ENCODE measurements around the gene KRTAP1-1. TPM values are rescaled to one million over a fixed set of nuclear protein-coding genes. Genes with fewer than 3 reads are reported as not detected.

Gene KRTAP1-1, protein sequence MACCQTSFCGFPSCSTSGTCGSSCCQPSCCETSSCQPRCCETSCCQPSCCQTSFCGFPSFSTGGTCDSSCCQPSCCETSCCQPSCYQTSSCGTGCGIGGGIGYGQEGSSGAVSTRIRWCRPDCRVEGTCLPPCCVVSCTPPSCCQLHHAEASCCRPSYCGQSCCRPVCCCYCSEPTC
- not detected for total RNA-seq

DNA sequence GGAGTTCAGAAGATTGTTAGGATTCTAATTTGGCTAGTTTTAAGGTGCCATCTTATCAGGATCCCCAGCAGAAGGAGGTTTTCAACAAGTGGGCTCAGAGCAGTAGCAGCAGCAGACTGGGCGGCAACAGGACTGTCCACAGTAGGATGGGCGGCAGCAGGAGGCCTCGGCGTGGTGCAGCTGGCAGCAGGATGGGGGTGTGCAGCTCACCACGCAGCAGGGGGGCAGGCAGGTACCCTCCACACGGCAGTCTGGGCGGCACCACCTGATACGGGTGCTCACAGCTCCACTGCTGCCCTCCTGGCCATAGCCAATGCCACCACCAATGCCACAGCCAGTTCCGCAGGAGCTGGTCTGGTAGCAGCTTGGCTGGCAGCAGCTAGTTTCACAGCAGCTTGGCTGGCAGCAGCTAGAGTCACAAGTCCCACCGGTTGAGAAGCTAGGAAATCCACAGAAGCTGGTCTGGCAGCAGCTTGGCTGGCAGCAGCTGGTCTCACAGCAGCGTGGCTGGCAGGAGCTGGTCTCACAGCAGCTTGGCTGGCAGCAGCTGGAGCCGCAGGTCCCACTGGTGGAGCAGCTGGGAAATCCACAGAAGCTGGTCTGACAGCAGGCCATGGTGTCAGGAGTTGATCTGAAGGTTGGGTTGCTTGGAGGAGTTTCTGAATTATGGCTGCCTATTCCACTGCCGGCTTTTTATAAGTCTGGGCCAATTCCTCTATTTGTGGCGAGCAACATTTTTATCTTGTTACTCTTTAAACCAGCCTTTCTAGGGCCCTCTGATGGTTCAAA is at the start of gene KRTAP1-1:
KRTAP1-1 (minus strand) TSS at position 668 of the 789 bp plus-strand sequence; CDS start at position 615, 53 bp downstream.

DNA sequence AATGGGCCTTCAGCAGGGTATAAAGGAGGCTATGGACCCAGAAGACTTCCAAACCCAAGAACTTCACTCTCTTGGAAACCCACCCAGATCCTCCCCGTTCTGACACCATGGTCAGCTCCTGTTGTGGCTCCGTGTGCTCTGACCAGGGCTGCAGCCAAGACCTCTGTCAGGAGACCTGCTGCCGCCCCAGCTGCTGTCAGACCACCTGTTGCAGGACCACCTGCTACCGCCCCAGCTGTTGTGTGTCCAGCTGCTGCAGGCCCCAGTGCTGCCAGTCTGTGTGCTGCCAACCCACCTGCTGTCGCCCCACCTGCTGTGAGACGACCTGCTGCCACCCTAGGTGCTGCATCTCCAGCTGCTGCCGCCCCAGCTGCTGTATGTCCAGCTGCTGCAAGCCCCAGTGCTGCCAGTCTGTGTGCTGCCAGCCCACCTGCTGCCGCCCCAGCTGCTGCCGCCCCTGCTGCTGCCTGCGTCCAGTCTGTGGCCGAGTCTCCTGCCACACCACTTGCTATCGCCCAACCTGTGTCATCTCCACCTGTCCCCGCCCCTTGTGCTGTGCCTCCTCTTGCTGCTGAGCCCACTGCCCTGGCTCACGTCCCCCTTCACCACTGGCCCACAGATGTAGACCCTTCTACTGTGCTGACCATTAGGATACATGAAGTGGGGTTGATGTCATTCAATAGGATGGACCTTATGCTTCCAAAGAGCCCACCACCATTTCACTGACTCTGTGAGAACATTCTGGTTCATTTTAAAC is 43.0 kb upstream of the KRTAP1-1 start, which contains the start of gene KRTAP4-7:
KRTAP4-7 (plus strand) TSS at position 51 of the 757 bp plus-strand sequence; CDS start at position 108, 57 bp downstream.

DNA sequence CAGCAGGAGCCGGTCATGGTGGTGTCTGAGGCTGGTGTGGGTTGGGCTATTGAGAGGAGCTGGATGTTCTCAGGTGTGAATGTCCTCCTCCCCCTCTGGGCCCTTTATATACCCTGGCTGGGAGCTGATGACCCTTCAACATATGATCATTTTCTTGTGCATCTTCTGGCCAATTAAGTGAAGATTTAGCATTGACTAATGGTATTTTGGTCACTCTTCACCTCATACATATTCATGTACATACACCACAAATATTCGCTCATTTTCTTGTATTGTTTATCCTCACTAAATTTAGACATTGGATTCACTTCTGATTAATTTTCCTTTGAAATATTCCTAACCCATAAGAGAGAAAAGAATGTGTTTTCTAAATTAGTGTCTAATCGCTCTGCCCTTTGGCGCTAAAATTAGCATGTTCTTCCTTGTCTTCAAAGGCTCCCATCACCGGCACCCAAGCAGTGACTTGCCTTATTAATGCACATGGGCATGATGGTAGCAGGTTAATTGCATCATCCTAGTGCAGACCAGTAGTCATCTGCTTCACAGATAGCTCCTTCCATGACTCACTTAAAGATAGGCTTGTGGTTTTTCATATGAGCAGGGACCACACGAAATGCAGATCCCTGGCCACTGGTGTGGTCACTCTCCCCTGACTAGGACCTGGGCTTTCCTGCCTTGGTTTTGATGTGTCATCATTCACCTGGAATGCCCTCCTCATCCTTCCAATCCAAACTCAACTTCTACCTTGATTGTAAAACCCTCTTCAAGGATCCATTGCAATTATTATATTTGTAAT is 24.8 kb upstream of the KRTAP1-1 start, which contains the start of gene KRTAP2-4:
KRTAP2-4 (minus strand) TSS at position 51 of the 796 bp plus-strand sequence; CDS start at position 17, 34 bp downstream.

DNA sequence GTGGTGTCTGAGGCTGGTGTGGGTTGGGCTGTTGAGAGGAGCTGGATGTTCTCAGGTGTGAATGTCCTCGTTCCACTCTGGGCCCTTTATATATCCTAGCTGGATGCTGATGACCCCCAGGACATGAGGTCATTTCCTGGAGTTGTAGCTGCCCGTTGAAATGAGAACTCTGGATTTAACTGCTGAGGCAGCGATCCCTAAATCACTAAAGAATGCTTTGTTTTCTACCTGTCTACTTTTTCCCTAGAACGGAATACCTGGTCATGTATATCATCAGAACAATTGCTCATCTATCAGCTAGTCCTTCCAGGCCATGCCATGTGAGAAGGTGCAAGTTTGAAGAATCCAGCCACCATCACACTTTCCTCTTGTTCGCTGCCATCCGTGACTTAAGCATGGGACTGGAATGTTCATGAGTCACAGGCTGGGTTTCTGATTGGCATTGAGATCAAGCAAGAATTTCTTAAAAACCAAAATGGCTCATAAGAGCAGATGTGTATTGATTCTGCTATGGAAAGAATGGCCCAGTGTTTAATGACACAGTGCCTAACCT is 18.9 kb upstream of the KRTAP1-1 start, which contains the start of gene KRTAP2-3:
KRTAP2-3 (minus strand) TSS at position 63 of the 553 bp plus-strand sequence. CDS start 64 bp downstream, outside the sequence.

DNA sequence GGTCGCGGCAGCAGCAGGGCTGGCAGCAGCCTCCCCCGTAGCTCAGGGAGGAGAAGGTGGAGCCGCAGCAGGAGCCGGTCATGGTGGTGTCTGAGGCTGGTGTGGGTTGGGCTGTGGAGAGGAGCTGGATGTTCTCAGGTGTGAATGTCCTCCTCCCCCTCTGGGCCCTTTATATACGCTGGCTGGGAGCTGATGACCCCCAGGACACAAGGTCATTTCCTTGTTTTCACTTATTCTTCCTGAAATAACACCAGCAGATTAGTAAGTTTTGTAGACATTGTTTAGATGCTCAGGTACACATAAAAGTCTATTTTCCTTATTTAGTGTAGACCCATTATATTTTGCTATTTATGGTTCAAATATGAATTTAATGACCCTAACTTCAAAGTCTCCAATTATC is 13.9 kb upstream of the KRTAP1-1 start, which contains the start of gene KRTAP2-2:
KRTAP2-2 (minus strand) TSS at position 101 of the 400 bp plus-strand sequence; CDS start at position 82, 19 bp downstream.

DNA sequence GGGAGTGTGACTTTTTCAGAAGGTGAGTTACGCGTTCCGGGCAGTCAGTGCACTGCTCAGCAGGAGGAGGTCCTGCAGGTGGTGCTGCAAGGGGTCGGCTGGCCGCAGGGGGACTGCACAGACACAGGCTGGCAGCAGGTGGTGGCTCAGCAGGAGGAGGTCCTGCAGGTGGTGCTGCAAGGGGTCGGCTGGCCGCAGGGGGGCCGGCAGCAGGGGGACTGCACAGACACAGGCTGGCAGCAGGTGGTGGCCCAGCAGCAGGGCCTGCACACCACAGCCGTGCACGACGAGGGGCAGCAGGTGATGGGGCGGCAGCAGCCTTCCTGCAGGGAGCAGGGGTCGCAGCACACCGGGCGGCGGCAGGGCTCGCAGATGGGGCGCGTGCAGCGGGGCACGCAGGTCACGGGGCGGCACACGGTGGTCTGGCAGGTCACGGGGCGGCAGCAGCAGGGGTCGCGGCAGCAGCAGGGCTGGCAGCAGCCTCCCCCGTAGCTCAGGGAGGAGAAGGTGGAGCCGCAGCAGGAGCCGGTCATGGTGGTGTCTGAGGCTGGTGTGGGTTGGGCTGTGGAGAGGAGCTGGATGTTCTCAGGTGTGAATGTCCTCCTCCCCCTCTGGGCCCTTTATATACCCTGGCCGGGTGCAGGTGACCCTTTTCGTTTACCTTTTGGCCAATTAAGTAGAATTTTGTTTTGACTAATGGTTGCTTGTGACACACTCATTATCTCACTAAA is 5.7 kb upstream of the KRTAP1-1 start, which contains the start of gene KRTAP2-1:
KRTAP2-1 (minus strand) TSS at position 582 of the 731 bp plus-strand sequence; CDS start at position 533, 49 bp downstream.

DNA sequence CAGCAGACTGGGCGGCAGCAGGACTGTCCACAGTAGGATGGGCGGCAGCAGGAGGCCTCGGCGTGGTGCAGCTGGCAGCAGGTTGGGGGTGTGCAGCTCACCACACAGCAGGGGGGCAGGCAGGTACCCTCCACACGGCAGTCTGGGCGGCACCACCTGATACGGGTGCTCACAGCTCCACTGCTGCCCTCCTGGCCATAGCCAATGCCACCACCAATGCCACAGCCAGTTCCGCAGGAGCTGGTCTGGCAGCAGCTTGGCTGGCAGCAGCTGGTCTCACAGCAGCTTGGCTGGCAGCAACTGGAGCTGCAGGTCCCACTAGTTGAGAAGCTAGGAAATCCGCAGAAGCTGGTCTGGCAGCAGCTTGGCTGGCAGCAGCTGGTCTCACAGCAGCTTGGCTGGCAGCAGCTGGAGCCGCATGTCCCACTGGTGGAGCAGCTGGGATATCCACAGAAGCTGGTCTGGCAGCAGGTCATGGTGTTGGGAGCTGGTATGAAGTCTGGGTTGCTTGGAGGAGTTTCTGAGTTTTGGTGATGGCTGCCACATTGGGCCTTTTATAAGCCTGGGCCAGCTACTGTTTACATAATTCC is 6.8 kb downstream of the KRTAP1-1 start, which contains the start of gene KRTAP1-3:
KRTAP1-3 (minus strand) TSS at position 529 of the 590 bp plus-strand sequence; CDS start at position 476, 53 bp downstream.

DNA sequence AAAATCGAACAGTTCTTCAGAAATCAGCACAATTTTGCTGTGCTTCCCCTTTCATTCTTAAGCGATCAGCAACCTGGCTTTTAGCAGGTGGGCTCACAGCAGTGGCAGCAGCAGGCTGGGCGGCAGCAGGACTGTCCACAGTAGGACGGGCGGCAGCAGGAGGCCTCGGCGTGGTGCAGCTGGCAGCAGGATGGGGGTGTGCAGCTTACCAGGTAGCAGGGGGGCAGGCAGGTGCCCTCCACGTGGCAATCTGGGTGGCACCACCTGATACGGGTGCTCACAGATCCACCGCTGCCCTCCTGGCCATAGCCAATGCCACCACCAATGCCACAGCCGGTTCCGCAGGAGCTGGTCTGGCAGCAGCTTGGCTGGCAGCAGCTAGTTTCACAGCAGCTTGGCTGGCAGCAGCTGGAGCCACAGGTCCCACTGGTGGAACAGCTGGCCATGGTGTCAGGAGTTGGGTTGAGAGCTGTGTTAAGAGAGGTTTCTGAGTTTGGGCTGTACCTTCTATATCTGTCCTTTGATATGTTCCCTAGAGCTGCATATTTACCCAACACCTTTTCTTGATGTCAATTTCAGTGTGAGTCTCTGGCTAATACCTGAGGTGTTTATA is 11.5 kb downstream of the KRTAP1-1 start, which contains the start of gene KRTAP1-4:
KRTAP1-4 (minus strand) TSS at position 563 of the 613 bp plus-strand sequence; CDS start at position 446, 117 bp downstream.

DNA sequence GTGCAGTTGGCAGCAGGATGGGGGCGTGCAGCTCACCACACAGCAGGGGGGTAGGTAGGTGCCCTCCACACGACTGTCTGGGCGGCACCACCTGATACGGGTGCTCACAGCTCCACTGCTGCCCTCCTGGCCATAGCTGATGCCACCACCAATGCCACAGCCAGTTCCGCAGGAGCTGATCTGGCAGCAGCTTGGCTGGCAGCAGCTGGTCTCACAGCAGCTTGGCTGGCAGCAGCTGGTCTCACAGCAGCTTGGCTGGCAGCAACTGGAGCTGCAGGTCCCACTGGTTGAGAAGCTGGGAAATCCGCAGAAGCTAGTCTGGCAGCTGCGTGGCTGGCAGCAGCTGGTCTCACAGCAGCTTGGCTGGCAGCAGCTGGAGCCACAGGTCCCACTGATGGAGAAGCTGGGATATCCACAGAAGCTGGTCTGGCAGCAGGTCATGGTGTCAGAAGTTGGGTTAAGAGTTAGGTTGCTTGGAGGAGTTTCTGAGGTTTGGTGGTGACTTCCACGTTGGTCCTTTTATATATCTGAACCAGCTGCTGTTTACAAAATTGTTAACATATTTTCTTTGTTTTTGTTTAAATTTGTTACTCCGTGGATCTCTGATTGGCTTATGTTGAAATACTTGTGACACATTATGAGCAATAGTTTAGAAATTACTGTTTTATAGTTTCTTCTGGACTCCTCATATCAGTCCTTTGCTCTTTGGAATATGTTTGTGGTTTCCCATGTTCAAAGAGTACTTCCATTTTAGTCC is 14.4 kb downstream of the KRTAP1-1 start, which contains the start of gene KRTAP1-5:
KRTAP1-5 (minus strand) TSS at position 494 of the 757 bp plus-strand sequence; CDS start at position 441, 53 bp downstream.

DNA sequence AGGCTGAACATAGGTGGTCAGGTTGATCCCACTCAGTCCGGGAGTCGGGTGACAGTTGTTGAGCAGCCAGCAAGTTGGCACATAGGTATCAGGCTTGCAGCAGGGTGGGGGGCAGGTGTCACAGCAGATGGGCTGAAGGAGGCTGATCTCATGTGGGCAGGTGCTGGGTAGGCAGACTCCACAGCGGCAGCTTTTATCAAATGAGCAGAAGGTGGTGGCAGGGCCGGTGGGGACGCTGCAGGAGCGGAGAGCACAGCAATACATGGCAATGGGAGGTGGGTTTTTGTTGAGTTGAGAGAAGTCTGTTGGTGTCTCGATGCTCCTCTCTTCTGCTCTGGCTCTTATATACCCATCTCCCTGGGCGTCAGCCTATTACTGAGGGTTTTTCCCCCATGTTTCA is 32.4 kb downstream of the KRTAP1-1 start, which contains the start of gene KRTAP3-1:
KRTAP3-1 (minus strand) TSS at position 318 of the 400 bp plus-strand sequence; CDS start at position 264, 54 bp downstream.

DNA sequence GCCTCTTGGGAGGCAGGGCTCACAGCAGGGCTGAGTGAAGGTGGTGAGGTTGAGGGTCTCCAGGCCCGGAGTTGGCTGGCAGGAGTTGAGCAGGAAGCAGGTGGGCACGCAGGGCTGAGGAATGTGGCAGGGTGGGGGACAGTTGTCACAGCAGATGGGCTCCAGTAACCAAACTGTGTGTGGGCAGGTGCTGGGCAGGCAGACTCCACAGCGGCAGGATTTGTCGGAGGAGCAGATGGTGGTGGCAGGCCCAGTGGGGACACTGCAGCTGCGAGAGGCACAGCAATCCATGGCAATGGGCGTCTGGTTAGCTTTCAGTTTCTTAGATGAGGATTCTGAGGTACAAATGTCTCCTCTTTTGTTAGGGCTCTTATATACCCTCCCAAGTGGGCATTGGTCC is 41.7 kb downstream of the KRTAP1-1 start, which contains the start of gene KRTAP3-2:
KRTAP3-2 (minus strand) TSS at position 344 of the 400 bp plus-strand sequence; CDS start at position 291, 53 bp downstream.

DNA sequence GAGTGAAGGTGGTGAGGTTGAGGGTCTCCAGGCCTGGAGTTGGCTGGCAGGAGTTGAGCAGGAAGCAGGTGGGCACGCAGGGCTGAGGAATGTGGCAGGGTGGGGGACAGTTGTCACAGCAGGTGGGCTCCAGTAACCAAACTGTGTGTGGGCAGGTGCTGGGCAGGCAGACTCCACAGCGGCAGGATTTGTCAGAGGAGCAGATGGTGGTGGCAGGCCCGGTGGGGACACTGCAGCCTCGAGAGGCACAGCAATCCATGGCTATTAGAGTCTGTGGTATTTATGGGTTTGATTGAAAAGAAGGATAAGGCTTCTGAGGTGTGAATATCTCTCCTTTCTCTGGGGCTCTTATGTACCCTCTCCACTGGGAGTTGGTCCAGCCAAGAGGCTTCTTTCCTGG is 47.4 kb downstream of the KRTAP1-1 start, which contains the start of gene KRTAP3-3:
KRTAP3-3 (minus strand) TSS at position 326 of the 400 bp plus-strand sequence; CDS start at position 259, 67 bp downstream.

Small RNA genes within 50 kb of the gene (small RNA-seq; reads per million reads assigned to genes)
- not detected for gene KRTAP3-4P (ENCODE audit: low replicate concordance)

Other genes with a start within 250 kb of the KRTAP1-1 start
- not detected for gene KRT28, start 241.5 kb downstream of the KRTAP1-1 start, total RNA-seq
- gene KRT10, start 218.8 kb downstream of the KRTAP1-1 start, total RNA-seq = 2.8 TPM
- not detected for gene KRT12, start 174.2 kb downstream of the KRTAP1-1 start, total RNA-seq
- not detected for gene KRT20, start 156.2 kb downstream of the KRTAP1-1 start, total RNA-seq
- gene KRT23, start 103.8 kb downstream of the KRTAP1-1 start, total RNA-seq = not detected
- gene KRT39, start 74.5 kb downstream of the KRTAP1-1 start, total RNA-seq = not detected
- gene KRT40, start 57.1 kb downstream of the KRTAP1-1 start, total RNA-seq = not detected
- gene KRTAP3-3, start 47.3 kb downstream of the KRTAP1-1 start, total RNA-seq = not detected
- gene KRTAP3-2, start 41.5 kb downstream of the KRTAP1-1 start, total RNA-seq = not detected
- gene KRTAP3-1, start 32.3 kb downstream of the KRTAP1-1 start, total RNA-seq = not detected
- not detected for gene KRTAP1-5, start 14.2 kb downstream of the KRTAP1-1 start, total RNA-seq
- gene KRTAP1-4, start 11.3 kb downstream of the KRTAP1-1 start, total RNA-seq = not detected
- gene KRTAP1-3, start 6.6 kb downstream of the KRTAP1-1 start, total RNA-seq = not detected
- gene KRTAP2-1, start 5.9 kb upstream of the KRTAP1-1 start, total RNA-seq = not detected
- not detected for gene KRTAP2-2, start 13.8 kb upstream of the KRTAP1-1 start, total RNA-seq
- not detected for gene KRTAP2-3, start 18.7 kb upstream of the KRTAP1-1 start, total RNA-seq
- gene KRTAP2-4, start 24.4 kb upstream of the KRTAP1-1 start, total RNA-seq = not detected
- gene KRTAP4-7, start 42.7 kb upstream of the KRTAP1-1 start, total RNA-seq = not detected
- gene KRTAP4-8, start 56.7 kb upstream of the KRTAP1-1 start, total RNA-seq = not detected
- not detected for gene KRTAP4-16, start 60.8 kb upstream of the KRTAP1-1 start, total RNA-seq
- not detected for gene KRTAP4-9, start 63.9 kb upstream of the KRTAP1-1 start, total RNA-seq
- not detected for gene KRTAP4-11, start 76.9 kb upstream of the KRTAP1-1 start, total RNA-seq
- not detected for gene KRTAP4-12, start 82.7 kb upstream of the KRTAP1-1 start, total RNA-seq
- gene KRTAP4-6, start 99.1 kb upstream of the KRTAP1-1 start, total RNA-seq = not detected
- gene KRTAP4-5, start 108.4 kb upstream of the KRTAP1-1 start, total RNA-seq = not detected
- gene KRTAP4-4, start 119.3 kb upstream of the KRTAP1-1 start, total RNA-seq = not detected
- gene KRTAP4-3, start 126.8 kb upstream of the KRTAP1-1 start, total RNA-seq = not detected
- not detected for gene KRTAP4-2, start 136.8 kb upstream of the KRTAP1-1 start, total RNA-seq
- gene KRTAP4-1, start 143.5 kb upstream of the KRTAP1-1 start, total RNA-seq = not detected
- not detected for gene KRTAP9-1, start 148.4 kb upstream of the KRTAP1-1 start, total RNA-seq
- gene KRTAP9-2, start 185.2 kb upstream of the KRTAP1-1 start, total RNA-seq = not detected
- gene KRTAP9-3, start 191.0 kb upstream of the KRTAP1-1 start, total RNA-seq = not detected
- gene KRTAP9-8, start 196.5 kb upstream of the KRTAP1-1 start, total RNA-seq = not detected
- gene KRTAP9-4, start 208.2 kb upstream of the KRTAP1-1 start, total RNA-seq = not detected
- not detected for gene KRTAP9-9, start 213.9 kb upstream of the KRTAP1-1 start, total RNA-seq
- gene KRTAP9-6, start 223.9 kb upstream of the KRTAP1-1 start, total RNA-seq = not detected
- not detected for gene KRTAP9-7, start 234.2 kb upstream of the KRTAP1-1 start, total RNA-seq